NCI-H1436 (cell line): ENCODE results near the gene OR10P1.

Experiments used
- DNase-seq: peaks from one replicate; lab custom pipeline; 2025; lab: John Stamatoyannopoulos, UW

The OR10P1 gene

DNA sequence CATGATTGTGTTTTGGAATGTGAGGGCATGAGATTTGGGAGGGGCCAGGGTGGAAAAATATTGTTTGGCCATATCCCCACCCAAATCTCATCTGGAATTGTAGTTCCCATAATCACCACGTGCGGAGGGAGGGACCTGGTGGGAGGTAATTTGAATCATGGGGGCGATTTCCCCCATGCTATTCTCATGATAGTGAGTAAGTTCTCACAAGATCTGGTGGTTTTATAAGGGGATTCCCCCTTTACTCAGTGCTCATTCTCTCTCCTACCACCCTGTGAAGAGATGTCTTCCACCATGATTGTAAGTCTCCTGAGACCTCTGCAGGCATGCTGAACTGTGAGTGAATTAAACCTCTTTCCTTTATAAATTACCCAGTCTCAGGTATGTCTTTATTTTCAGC lies 15.7 kb downstream of the OR10P1 start:
- no peak for DNase-seq

DNA sequence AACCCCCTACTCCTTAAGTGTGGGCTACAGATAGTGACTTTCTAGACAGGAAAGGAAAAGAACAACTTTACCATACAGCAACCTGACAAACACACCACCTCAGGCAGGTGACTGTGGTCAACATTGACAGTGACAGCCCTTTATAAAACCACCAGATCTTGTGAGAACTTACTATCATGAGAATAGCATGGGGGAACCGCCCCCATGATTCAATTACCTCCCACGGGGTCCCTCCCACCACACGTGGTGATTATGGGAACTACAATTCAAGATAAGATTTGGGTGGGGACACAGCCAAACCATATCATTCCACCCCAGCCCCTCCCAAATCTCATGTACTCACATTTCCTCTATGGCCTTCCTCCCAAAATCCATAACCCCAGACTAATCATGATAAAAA lies 16.3 kb downstream of the OR10P1 start:
- DNase-seq = no peak

DNA sequence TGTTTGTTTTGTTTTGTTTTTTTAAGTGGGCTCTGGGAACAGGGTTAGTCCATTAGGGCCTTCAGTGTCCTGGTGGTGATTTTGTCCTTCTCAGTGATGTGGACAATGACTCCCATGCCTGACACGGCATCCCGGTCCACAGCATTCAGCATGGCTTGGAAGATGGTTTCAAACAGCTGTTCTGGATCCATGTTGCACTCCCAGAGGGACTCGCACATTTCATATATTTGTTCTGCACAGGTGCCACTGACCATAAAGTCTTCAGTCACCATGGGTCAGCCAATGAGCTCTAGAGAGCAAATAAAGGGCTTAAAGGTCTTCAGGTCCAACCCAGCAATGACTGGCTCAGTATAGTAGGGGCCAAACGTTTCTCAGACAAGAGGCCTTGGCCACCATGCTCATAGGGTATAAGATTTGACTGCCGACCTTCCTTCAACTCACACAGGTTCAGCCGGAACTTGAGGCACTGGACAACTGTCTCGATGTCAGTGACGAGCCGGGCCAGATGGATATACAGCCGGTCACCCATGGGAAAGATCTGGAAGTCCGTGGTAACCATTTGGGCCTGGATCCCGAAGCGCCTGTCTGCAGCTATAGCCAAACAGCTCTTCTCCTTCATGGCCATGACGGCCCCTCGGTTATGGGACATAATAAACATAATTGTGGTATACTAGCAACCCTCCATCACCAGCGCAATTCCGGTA lies 18.0 kb downstream of the OR10P1 start:
- no peak for DNase-seq

DNA sequence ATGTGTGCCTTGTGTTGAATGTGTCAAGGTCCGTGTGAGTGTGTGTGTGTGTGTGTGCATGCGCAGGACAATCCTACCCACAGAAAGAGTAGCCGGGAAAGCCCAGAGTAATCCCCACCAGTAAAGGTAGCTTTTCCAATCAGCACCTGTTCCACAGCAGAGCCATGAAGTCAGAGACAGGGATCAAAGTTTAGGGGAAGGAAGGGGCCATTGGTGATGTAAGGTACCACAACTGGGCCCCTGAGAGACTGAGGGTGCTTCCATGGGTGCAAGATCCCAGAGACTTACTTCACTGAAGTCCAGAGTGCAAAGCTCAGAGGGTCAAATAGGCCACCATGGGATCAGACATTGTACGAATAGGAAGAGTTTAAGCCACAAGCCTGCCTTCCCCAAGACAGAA lies 20.5 kb downstream of the OR10P1 start:
- no peak for DNase-seq

DNA sequence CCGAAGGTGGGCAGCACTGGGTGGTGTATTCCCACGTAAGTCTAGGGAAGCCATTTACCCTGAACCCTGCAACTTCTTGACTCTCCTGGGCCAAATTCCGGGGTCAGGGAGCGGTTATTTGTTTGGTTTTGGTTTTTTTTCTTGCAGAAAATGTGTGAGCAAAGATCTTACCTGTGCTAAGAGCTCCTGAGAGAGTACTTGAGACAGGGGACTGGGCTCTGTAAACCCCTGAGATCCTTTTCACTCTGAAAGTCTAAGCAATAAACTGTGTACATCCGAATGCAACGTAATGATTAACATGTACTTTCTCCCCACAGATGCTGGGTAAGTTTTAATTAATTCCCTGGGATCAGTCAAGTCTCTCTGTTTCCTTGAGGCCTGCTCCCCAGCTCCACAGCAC lies 21.5 kb downstream of the OR10P1 start:
- DNase-seq = no peak

DNA sequence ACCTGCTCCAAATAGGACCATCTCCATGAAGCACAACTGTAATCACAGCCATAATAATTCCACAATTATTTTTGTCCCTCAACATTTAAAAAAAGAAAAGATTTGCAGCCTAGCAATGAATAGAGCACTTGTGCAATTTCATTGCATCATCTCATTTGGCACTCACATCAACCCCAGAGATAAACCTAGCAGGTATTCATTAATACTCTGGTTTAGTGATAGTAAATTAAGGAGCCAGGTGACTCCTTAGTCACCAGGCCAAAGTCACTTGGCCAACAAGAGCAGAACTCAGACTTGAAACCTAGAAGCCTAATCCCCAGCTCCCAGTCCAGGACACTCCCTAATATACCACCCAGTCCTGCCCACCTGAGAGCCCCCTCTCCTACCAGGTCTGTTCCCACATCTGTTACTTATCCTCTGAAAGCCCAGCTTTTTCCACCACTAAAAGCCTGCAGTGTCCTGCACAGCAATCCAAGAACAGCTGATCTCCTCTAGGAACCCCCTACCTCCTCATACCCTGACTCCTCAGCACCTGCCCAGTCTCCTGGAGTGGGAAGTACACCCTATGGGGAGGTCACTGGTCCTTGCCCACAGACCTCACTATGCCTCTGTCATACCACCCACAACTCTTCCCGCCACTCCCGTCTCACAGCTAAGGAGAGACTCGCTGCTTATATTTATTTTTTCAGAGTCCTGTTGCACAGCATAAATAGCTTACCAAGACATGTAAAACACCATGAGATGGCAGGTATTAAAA lies 22.1 kb downstream of the OR10P1 start:
- DNase-seq = no peak

DNA sequence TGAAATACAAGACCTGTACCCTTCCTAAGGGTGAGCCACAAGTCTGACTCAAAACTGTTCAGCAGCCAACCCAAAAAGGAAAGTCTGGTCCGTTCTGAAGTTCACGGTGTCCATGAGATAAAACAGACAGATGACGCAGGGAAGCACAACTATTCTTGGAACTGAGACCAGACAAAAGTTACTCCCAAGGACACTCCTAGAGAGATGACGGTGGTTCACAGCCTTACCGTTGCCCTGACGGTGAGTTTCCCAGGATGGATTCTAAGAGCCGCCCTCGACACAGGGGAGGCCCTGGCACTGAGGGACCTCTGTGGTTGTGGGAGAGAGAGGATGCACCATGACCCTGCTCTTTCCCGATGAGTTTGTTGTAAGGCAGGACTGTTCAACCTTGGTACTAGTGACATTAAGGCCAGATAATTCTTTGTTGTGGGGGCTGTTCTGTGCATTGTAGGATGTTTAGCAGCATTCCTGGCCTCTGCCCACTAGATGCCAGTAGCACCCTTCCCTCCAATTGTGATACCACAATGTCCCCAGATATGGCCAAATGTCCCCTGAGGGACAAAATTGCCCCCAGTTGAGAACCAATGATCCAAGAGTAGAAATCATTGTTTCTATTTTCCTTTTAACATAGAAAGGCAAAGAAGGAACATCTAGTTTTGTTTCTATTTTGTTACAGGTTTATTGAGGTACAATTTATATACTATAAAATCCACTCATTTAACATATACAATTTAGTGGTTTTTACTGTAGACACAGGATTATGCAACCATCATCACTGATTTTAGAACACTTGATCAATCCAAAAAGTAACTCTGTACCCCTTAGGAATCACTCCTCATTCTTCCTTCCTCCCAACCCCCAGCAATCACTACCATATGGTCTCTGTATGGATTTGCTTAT lies 23.0 kb downstream of the OR10P1 start:
- peak; percentile 3 for DNase-seq

DNA sequence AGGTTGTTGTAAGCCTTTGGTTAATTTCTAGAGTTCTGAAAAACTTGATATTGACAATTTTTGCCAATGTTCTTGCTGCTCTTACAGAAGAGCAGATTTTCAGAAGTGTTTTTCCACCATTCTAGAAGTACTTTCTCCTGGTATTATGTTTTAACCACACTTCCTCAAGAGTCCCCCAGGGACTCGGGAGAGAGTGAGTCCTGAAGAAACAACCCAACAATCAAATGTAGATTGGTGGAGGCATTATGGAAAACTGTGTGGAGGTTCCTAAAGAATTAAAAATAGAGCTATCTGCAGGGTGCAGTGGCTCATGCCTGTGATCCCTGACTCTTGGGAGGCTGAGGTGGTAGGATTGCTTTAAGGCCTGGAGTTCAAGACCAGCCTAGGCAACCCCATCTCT lies 26.7 kb downstream of the OR10P1 start:
- DNase-seq = no peak

DNA sequence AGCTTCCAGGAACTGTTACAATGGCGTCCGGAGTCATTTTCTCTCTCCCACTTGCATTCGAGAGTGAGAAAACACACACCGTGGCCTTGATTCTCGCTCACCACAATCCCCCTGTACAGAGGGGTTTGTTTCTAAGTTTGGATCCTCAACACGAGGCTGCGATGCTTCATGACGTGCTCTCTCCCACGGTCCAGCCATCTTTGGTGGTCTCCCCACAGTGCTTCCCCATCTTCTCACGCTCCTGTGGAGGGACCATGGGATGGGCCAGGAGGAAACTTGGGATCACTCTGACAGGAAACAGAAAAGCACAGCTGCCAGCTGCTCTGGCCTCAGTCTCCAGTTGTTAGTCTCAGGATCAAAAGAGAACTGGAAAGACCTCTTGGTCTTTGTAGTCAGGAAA lies 28.1 kb downstream of the OR10P1 start:
- DNase-seq = no peak

DNA sequence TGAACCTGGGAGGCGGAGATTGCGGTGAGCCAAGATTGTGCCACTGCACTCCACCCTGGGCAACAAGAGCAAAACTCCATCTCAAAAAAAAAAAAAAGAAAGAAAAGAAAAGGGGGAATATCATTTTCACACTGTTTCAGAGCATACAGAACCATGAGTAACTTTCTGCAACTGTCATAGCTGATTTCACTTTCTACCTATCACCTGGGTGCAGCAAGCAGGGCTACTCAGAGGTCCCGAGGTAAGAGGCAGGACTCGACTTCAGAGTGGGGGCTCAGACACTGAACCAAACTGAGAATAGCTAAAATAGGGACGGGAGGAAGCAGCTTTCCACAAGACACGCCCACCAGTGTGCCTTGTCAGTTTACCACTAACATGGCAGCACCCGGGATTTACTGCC lies 29.8 kb downstream of the OR10P1 start:
- DNase-seq = no peak

DNA sequence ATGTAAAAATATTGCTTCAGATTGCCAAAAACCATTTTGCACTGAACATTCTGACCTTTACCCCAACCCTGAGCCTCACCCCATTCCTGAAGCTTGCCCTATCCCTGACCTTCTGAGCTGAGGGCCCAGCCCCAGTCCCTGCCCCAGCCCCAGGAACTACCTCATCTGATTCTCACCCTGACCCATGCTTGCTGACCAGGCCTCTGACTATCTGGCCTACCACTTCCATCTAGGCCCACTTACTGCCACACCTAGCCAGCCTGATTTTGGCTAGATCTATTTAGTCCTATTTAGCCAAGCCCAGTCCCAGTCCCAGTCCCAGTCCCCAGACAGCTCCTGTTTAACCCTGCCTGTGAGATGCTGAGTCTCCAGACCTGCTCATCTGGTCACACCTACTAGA lies 33.6 kb downstream of the OR10P1 start:
- DNase-seq = no peak

DNA sequence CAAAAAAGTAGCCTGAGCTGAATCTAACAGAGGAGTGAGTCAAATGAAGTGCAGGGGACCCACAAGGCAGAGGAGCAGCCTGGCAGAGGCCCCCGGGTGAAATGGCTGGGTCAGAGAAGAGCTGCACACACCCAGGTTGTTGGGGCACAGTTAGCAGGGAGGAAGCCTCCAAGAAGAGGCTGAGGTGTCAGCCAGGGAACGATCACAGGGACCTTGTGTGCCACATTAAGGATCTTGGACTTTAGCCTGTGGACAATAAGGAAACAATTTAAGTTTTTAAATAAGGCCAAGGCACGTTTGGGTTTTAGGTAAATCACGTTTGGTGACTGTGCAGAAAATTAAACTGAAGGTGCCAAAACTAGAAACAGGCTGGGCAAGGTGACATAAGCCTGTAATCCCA lies 35.1 kb downstream of the OR10P1 start:
- no peak for DNase-seq

DNA sequence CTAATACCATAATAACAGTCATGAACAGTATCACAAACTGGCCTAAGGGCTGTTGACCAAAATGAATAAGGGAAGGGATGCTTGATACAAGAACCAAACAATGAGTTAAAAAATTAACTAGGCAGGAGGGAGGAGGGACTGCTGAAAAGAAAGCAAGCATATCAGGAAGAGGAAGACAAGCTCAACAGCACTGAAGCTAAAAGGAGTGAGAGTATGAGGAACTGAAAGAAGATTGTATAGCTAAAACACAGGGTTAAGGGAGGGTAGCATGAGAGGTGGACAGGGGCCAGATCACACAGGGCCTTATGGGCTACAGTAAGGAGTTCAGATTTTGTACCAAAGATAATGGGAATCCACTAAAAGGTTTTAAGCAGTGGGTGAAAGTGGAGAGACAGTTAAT lies 36.9 kb downstream of the OR10P1 start:
- no peak for DNase-seq

DNA sequence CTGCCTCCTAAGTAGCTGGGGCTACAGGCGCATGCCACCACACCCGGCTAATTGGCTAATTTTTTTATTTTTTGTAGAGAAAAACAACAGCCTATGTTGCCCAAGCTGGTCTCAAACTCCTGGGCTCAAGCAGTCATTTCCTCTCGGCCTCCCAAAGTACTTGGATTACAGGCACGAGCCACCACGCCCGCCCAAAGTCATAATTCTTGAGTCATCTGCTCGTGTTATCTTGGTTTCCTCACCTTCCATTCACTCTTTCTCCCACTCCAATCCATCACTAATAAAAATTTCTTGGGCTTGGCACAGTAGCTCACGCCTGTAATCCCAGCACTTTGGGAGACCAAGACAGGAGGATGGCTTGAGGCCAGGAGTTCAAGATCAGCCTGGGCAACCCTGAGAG lies 39.0 kb downstream of the OR10P1 start:
- no peak for DNase-seq

DNA sequence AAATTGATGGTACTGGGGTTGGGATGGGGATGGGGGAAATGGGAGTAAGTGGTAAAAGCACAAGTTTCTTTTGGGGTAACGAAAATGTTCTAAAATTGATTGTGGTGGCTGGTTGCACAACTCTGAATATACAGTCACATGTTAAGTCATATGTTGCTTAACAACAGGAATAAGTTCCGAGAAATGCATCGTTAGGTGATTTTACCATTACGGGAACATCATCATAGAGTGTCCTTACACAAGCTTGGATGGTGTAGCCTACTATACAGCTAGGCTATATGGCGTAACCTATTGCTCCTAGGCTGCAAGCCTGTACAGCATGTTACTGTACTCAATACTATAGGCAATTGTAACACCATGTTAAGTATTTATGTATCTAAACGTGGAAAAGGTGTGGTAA lies 40.0 kb downstream of the OR10P1 start:
- DNase-seq = no peak

DNA sequence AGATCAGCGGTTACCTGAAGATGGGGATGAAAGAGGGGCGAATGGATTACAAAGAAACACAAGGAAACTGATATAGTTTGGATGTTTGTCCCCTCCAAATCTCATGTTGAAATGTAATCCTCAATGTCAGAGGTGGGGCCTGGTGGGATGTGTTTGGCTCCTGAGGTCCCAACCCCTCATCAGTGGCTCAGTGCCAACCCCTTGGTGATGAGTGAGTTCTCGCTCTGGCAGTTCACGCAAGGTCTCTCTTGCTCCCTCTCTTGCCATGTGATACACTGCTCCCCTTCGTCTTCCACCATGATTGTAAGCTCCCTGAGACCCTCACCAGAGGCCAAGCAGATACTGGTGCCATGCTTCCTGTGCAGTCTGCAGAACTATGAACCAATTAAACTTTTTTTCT lies 43.0 kb downstream of the OR10P1 start:
- no peak for DNase-seq

DNA sequence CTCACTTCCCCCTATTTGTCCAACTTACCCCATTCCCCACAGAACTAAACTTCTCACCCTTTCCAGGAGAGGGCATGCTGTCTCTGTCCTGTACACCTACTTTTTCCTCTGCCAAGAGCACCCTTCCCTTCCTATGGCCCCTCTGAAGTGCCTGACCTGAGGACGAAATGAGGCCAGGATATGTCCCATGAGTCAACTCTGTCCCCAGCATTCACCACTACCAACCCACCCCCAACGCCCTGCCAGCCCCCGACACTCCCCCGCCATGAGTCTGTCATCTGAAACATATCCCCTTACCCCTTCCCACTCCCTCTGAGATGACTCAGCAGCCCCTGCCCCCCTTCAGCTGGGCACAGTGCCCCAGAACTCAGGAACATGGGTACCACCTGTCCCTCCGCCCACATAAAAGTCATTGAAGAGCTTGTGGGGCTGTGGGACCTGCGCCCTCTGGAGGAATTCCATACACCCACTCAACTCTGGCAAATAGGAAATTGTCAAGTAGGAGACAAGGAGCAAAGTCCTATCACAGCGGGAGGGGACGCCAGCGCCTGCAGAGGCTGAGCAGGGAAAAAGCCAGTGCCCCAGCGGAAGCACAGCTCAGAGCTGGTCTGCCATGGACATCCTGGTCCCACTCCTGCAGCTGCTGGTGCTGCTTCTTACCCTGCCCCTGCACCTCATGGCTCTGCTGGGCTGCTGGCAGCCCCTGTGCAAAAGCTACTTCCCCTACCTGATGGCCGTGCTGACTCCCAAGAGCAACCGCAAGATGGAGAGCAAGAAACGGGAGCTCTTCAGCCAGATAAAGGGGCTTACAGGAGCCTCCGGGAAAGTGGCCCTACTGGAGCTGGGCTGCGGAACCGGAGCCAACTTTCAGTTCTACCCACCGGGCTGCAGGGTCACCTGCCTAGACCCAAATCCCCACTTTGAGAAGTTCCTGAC lies 44.7 kb downstream of the OR10P1 start:
- DNase-seq = no peak

DNA sequence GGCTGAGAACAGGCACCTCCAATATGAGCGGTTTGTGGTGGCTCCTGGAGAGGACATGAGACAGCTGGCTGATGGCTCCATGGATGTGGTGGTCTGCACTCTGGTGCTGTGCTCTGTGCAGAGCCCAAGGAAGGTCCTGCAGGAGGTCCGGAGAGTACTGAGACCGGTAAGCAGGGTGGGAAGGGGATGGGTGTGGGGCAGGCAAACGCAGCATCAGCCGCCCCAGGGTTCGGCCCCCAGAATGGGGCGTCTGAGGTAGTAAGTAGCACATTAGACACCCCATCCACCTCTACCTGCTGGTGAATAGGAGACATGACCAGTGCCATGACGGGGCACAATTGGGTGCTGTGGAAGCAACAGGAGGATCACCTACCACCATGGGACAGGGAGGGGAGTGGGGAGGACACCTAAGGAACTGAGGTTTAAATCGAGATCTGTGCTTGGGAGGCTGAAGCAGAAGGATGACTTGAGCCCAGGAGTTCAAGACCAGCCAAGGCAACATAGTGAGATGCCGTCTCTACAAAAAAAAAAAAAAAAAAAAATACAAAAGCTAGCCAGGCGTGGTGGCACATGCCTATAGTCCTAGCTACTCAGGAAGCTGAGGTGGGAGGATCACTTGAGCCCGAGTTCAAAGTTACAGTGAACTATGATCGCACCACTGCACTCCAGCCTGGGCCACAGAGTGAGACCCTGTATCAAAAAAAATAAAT lies 45.5 kb downstream of the OR10P1 start:
- DNase-seq = no peak

DNA sequence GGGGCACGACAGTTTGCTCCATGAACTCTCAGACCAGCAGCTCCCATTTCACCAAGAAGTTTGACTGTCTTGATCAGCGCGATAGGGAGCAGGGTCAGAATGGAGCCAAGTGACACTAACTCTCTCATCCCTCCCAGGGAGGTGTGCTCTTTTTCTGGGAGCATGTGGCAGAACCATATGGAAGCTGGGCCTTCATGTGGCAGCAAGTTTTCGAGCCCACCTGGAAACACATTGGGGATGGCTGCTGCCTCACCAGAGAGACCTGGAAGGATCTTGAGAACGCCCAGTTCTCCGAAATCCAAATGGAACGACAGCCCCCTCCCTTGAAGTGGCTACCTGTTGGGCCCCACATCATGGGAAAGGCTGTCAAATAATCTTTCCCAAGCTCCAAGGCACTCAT lies 47.0 kb downstream of the OR10P1 start:
- DNase-seq = no peak

DNA sequence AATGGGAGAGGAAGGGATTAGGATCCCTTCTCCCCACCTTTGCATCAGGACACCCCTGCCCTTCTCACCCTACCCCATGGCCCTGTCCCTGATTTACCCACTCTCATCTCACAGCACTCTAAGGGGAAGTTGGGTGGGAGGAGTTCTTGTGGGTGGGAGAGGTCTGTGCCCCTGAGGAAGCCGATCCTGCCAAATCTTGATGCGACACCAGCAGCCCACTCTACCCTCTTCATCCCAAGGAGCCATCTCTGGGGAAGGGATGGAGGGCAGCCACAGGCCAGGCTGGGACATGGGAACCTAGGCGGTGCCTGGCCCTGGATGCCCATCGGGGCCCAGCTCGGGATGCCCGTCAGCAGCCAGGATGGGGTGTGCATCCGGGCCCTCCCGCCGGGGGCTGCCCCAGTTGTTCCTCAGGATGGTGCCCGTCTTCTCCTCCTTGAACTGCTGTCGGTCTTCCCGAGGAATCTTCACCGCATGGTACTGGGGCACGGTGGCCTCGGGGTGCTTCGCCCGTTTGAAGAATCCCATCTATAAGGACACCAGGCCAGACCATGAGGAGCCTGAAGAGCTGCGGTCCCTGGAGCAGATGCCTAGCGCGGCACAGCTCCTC lies 48.2 kb downstream of the OR10P1 start:
- DNase-seq = no peak

DNA sequence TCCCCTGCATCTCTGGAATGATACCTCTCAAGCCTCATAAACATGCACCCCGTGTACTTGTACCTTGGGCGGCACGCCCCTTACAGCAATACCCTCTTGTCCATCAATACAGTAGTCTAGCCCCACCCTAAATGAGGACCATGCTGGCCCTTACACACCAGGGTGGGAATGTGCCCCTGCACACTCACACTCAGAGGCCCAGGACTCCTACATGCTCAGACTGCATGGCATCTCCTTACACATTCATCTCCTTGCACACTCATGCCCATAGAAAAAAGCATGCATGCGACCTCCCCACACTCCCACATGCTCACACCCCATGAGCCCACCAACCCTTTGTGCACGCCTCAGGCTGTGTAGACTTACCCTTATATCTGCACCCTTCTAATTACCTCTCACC lies 49.0 kb downstream of the OR10P1 start:
- DNase-seq = no peak
